Chondrocyte (in vitro differentiated cells): ENCODE results near the gene BANP. TPM values are rescaled to one million over a fixed set of nuclear protein-coding genes. Genes with fewer than 3 reads are reported as not detected.

Source experiments
- DNase-seq: peaks from one replicate; pipeline ENCODE4 v3.0.0; 2021; ENCODE audit warnings: mixed read lengths, low spot score
- H3K27ac Mint-ChIP-seq: one replicate; pipeline ENCODE4 v1.8.0; 2021; ENCODE audit warnings: mild to moderate bottlenecking, moderate library complexity, mixed read lengths; ENCODE audit not compliant: unreplicated experiment
- H3K27me3 Mint-ChIP-seq: 2 replicates; pipeline ENCODE4 v1.8.0; 2021; ENCODE audit warnings: low read depth, mixed read lengths
- H3K36me3 Mint-ChIP-seq: 2 replicates; pipeline ENCODE4 v1.8.0; 2021; ENCODE audit warnings: low read depth, mixed read lengths
- H3K4me1 Mint-ChIP-seq: 2 replicates; pipeline ENCODE4 v1.8.0; 2021; ENCODE audit warnings: low read depth, mild to moderate bottlenecking, mixed read lengths
- H3K4me3 Mint-ChIP-seq: one replicate; pipeline ENCODE4 v1.8.0; 2021; ENCODE audit warnings: mild to moderate bottlenecking, moderate library complexity, mixed read lengths; ENCODE audit not compliant: unreplicated experiment
- H3K9me3 Mint-ChIP-seq: 2 replicates; pipeline ENCODE4 v1.8.0; 2021; ENCODE audit warnings: low read depth, mixed read lengths
- CTCF ChIP-seq: fragments of 200-600 bp; sonication (generic); IDR thresholded peaks from 2 replicates; pipeline ENCODE4 v1.5.0; 2021; ENCODE audit warnings: antibody characterized with exemption, mild to moderate bottlenecking, moderate library complexity
- total RNA-seq: library from RNA; stranded (reverse); gene quantifications from 3 replicates; pipeline ENCODE4 v1.2.1, GENCODE V29; 2021

Gene BANP
- total RNA-seq, 1 donor from 2014 or later, result 15.0 TPM

DNA sequence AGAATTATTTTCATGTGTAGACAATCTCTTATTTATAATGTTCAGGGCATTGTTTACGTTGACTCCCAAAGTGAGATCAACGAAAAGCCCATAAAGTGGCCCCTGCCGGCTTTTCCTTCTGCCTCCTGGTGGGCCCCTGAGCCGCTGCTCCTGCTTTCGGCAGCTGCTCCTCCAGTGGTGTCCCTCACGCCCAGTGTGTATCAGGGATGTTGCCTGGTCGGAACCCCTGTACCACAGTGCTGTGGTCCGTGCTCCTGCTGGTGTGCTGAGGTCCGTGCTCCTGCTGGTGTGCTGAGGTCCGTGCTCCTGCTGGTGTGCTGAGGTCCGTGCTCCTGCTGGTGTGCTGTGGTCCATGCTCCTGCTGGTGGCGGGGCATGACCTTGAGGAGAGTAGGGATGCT lies 107.6 kb downstream of the BANP start:
- Mint-ChIP-seq H3K4me1 (peaks cover 23% of the 10 kb centered on the region), H3K9me3 (no peaks in the 10 kb centered on the region), H3K27ac (no peak overlapping the region), H3K36me3 (peaks cover 1% of the 10 kb centered on the region), H3K4me3 (no peak overlapping the region), H3K27me3 (no peaks in the 10 kb centered on the region)
- no peak for TF ChIP-seq CTCF
- DNase-seq, result no peak

GRCh38 chr16:88059701-88060386 lies 108.6 kb downstream of the BANP start:
- Mint-ChIP-seq H3K4me1 (peaks cover 31% of the 10 kb centered on the region), H3K4me3 (no peak overlapping the region), H3K9me3 (no peaks in the 10 kb centered on the region), H3K36me3 (peaks cover 1% of the 10 kb centered on the region), H3K27me3 (no peaks in the 10 kb centered on the region), H3K27ac (no peak overlapping the region)
- peak; percentile 84 for DNase-seq
- no peak for TF ChIP-seq CTCF

GRCh38 chr16:88060524-88061219 lies 109.4 kb downstream of the BANP start:
- Mint-ChIP-seq H3K27me3 (no peaks in the 10 kb centered on the region), H3K36me3 (peaks cover 1% of the 10 kb centered on the region), H3K4me3 (no peak overlapping the region), H3K4me1 (peaks cover 35% of the 10 kb centered on the region), H3K9me3 (no peaks in the 10 kb centered on the region), H3K27ac (no peak overlapping the region)
- no peak for DNase-seq
- peak; percentile 31 for TF ChIP-seq CTCF

DNA sequence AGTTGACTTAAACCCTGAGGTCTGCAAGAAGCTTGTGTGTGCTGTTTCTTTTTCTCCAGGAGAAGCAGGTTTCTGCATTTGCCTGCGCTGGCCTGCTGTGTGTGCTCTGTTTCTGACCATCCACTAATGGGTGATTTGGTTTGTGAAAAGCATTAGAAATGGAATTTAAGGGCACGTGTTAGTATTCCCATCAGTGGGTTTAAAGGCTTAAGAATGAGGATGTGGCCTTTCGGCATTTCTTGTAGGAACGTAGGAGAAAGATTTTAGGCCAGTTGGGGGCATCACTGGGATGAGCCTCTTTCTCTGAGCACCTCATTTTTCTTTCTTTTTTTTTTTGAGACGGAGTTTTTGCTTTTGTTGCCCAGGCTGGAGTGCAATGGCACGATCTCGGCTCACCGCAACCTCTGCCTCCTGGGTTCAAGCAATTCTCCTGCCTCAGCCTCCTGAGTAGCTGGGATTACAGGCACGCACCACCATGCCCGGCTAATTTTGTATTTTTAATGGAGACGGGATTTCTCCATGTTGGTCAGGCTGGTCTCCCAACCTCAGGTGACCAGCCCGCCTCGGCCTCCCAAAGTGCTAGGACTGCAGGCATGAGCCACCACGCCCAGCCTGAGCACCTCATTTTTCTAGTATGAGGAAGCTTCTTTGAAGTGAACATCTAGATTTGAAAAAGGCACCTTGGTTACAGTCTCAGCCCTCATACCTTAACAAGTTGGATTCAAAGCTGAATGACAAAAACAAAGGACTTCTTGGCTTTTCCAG lies 110.3 kb downstream of the BANP start:
- TF ChIP-seq CTCF, result no peak
- Mint-ChIP-seq H3K27ac (no peak overlapping the region), H3K4me3 (no peak overlapping the region), H3K4me1 (peaks cover 35% of the 10 kb centered on the region), H3K36me3 (peaks cover 1% of the 10 kb centered on the region), H3K27me3 (no peaks in the 10 kb centered on the region), H3K9me3 (no peaks in the 10 kb centered on the region)
- no peak for DNase-seq
